HepG2 (cell line): ENCODE data around the gene LRRC25. TPM values are rescaled to one million over a fixed set of nuclear protein-coding genes. Genes with fewer than 3 reads are reported as not detected.

Experiments
- GABPA ChIP-seq, 2 experiments: IDR thresholded peaks; 2 replicates each; pipeline ENCODE4 v1.6.1; 2011 to 2016; ENCODE audit warnings: low read depth in 2 of 2, low read length in 1 of 2, missing biosample characterization in 1 of 2, missing genetic modification characterization in 1 of 2
- HCFC1 ChIP-seq: fragments of 150-350 bp; IDR thresholded peaks from 2 replicates; pipeline ENCODE4 v1.6.1; 2014; ENCODE audit warnings: low read depth, low read length
- IKZF4 ChIP-seq: sonication (generic); formaldehyde crosslinking; IDR thresholded peaks from 2 replicates; pipeline ENCODE4 v1.5.1; 2020; ENCODE audit warnings: borderline replicate concordance, mild to moderate bottlenecking, low read depth, missing genetic modification reagents; ENCODE audit errors: not compliant biosample characterization
- NRL ChIP-seq: sonication (generic); formaldehyde crosslinking; IDR thresholded peaks from 2 replicates; pipeline ENCODE4 v1.5.0; 2020; ENCODE audit warnings: missing genetic modification reagents, mild to moderate bottlenecking, moderate library complexity, borderline replicate concordance
- PCBP2 ChIP-seq: fragments of 200-400 bp; formaldehyde crosslinking; optimal IDR thresholded peaks from 2 replicates; pipeline ENCODE3; 2018; ENCODE audit warnings: low read length, low read depth; ENCODE audit not compliant: poor library complexity, severe bottlenecking
- POLR2AphosphoS2 ChIP-seq: IDR thresholded peaks from 2 replicates; pipeline ENCODE4 v1.6.1; 2011; ENCODE audit warnings: low read depth, low read length, improper control_type of control experiment
- REPIN1 ChIP-seq: sonication (generic); formaldehyde crosslinking; IDR thresholded peaks from 2 replicates; pipeline ENCODE4 v1.8.0; 2022; ENCODE audit warnings: missing genetic modification reagents, low read depth, mild to moderate bottlenecking, borderline replicate concordance
- RORA ChIP-seq: sonication (generic); formaldehyde crosslinking; IDR thresholded peaks from 2 replicates; pipeline ENCODE4 v1.5.0; 2020; ENCODE audit warnings: mild to moderate bottlenecking, missing genetic modification reagents, moderate library complexity
- ZBTB20 ChIP-seq: sonication (generic); formaldehyde crosslinking; IDR thresholded peaks from 2 replicates; pipeline ENCODE4 v1.8.1; 2023; ENCODE audit warnings: missing genetic modification reagents, low read depth, mild to moderate bottlenecking, borderline replicate concordance
- ZNF260 ChIP-seq: sonication (generic); formaldehyde crosslinking; IDR thresholded peaks from 2 replicates; pipeline ENCODE4 v1.4.0; 2020; ENCODE audit warnings: missing genetic modification reagents, low read depth, mild to moderate bottlenecking, borderline replicate concordance
- ZSCAN31 ChIP-seq: sonication (generic); formaldehyde crosslinking; IDR thresholded peaks from 2 replicates; pipeline ENCODE4 v1.5.0; 2020; ENCODE audit warnings: low read depth, mild to moderate bottlenecking, missing genetic modification reagents
- polyA plus RNA-seq, 8 experiments: library from polyadenylated mRNA; depleted of rRNA in 3 of 8; stranded (reverse) in 7 of 8; unstranded in 1 of 8; fragments of >200 nt; fragmentation: Illumina TruSeq in 4 of 8; extraction: Trizol in 4 of 8; gene quantifications; 2 replicates each; pipeline versions ENCODE4 v1.2.1 to v1.2.3, GENCODE V29; 2011 to 2016; ENCODE audit warnings: low read depth in 4 of 8, missing spikeins in 1 of 8, mixed read lengths in 1 of 8; ENCODE audit not compliant: insufficient read depth in 1 of 8
- total RNA-seq, 5 experiments: library from RNA; depleted of rRNA; stranded (reverse); fragments of >200 nt; fragmentation: Illumina TruSeq; extraction: Trizol; gene quantifications; 2 replicates each; pipeline ENCODE4 v1.2.3, GENCODE V29; 2016; ENCODE audit warnings: low read depth in 1 of 5
- TF ChIP-seq, protein P1 (sequence below): sonication (generic); formaldehyde crosslinking; IDR thresholded peaks from 2 replicates; pipeline ENCODE4 v1.4.0; 2020; ENCODE audit warnings: missing genetic modification reagents, borderline replicate concordance
- TF ChIP-seq, protein P2 (sequence below): IDR thresholded peaks from 2 replicates; pipeline ENCODE4 v1.6.1; 2018; ENCODE audit warnings: missing genetic modification reagents, mild to moderate bottlenecking, missing compliant biosample characterization
- TF ChIP-seq, protein P3 (sequence below): sonication (generic); formaldehyde crosslinking; IDR thresholded peaks from 2 replicates; pipeline ENCODE4 v1.4.0; 2020; ENCODE audit warnings: mild to moderate bottlenecking, missing genetic modification reagents
- TF ChIP-seq, protein P4 (sequence below): sonication (generic); formaldehyde crosslinking; IDR thresholded peaks from 2 replicates; pipeline ENCODE4 v1.4.0; 2020; ENCODE audit warnings: missing genetic modification reagents, borderline replicate concordance
- TF ChIP-seq, protein P5 (sequence below): sonication (generic); formaldehyde crosslinking; IDR thresholded peaks from 2 replicates; pipeline ENCODE4 v1.5.0; 2020; ENCODE audit warnings: missing genetic modification reagents

The LRRC25 gene
- total and polyA plus RNA-seq, 2 of the 13 experiments (the other 11 are each of a cell fraction or from before 2014, with no cell fraction given) = 0.13 to 0.53 TPM

DNA sequence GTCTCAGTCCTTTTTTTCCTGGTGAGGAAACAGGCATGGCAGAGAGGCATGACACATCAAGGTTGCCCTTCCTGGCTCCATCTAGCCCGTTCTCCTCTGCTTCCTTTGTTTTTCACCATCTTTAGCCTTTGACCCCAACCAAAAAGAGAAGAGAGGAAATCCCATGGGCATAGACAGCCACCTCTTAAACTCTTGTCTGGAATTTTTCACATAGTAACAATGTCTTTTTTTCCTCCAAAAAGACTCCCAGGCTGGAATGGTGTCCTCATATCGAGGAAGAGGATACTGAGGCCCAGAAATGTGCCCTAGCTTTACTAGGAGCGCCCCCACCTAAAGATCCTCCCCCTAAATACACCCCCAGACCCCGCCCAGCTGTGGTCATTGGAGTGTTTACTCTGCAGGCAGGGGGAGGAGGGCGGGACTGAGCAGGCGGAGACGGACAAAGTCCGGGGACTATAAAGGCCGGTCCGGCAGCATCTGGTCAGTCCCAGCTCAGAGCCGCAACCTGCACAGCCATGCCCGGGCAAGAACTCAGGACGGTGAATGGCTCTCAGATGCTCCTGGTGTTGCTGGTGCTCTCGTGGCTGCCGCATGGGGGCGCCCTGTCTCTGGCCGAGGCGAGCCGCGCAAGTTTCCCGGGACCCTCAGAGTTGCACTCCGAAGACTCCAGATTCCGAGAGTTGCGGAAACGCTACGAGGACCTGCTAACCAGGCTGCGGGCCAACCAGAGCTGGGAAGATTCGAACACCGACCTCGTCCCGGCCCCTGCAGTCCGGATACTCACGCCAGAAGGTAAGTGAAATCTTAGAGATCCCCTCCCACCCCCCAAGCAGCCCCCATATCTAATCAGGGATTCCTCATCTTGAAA, 11.5 kb downstream of the LRRC25 start, which contains the start of gene GDF15 (continued):
- TF ChIP-seq, protein P1, sequence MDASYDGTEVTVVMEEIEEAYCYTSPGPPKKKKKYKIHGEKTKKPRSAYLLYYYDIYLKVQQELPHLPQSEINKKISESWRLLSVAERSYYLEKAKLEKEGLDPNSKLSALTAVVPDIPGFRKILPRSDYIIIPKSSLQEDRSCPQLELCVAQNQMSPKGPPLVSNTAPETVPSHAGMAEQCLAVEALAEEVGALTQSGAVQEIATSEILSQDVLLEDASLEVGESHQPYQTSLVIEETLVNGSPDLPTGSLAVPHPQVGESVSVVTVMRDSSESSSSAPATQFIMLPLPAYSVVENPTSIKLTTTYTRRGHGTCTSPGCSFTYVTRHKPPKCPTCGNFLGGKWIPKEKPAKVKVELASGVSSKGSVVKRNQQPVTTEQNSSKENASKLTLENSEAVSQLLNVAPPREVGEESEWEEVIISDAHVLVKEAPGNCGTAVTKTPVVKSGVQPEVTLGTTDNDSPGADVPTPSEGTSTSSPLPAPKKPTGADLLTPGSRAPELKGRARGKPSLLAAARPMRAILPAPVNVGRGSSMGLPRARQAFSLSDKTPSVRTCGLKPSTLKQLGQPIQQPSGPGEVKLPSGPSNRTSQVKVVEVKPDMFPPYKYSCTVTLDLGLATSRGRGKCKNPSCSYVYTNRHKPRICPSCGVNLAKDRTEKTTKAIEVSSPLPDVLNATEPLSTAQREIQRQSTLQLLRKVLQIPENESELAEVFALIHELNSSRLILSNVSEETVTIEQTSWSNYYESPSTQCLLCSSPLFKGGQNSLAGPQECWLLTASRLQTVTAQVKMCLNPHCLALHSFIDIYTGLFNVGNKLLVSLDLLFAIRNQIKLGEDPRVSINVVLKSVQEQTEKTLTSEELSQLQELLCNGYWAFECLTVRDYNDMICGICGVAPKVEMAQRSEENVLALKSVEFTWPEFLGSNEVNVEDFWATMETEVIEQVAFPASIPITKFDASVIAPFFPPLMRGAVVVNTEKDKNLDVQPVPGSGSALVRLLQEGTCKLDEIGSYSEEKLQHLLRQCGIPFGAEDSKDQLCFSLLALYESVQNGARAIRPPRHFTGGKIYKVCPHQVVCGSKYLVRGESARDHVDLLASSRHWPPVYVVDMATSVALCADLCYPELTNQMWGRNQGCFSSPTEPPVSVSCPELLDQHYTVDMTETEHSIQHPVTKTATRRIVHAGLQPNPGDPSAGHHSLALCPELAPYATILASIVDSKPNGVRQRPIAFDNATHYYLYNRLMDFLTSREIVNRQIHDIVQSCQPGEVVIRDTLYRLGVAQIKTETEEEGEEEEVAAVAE (CRISPR knock-in tag) = no peak; the same call in 1 of the 2 replicates
- TF ChIP-seq HCFC1 (peak; percentile 20; the same call in 1 of the 2 replicates), ZBTB20 (CRISPR knock-in tag) (peak; percentile 77; the same call in 1 of the 2 replicates), RORA (no peak), ZNF260 (CRISPR knock-in tag) (no peak), POLR2AphosphoS2 (peak; percentile 94), PCBP2 (no peak), ZSCAN31 (CRISPR knock-in tag) (0 out of 2 replicates have a peak, but pooled peaks have one; percentile 30), REPIN1 (CRISPR knock-in tag) (peak; percentile 96), IKZF4 (CRISPR knock-in tag) (no peak), NRL (peak; percentile 52; the same call in 1 of the 2 replicates), GABPA (IDR thresholded peaks at IDR 0.05; ENCODE audit: low read depth, low read length) (no peak), GABPA (CRISPR knock-in tag; IDR thresholded peaks at IDR 0.05; ENCODE audit: low read depth) (peak; percentile 52; the same call in 1 of the 2 replicates)
- TF ChIP-seq, protein P2, sequence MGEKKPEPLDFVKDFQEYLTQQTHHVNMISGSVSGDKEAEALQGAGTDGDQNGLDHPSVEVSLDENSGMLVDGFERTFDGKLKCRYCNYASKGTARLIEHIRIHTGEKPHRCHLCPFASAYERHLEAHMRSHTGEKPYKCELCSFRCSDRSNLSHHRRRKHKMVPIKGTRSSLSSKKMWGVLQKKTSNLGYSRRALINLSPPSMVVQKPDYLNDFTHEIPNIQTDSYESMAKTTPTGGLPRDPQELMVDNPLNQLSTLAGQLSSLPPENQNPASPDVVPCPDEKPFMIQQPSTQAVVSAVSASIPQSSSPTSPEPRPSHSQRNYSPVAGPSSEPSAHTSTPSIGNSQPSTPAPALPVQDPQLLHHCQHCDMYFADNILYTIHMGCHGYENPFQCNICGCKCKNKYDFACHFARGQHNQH = peak; percentile 88
- TF ChIP-seq, protein P3, sequence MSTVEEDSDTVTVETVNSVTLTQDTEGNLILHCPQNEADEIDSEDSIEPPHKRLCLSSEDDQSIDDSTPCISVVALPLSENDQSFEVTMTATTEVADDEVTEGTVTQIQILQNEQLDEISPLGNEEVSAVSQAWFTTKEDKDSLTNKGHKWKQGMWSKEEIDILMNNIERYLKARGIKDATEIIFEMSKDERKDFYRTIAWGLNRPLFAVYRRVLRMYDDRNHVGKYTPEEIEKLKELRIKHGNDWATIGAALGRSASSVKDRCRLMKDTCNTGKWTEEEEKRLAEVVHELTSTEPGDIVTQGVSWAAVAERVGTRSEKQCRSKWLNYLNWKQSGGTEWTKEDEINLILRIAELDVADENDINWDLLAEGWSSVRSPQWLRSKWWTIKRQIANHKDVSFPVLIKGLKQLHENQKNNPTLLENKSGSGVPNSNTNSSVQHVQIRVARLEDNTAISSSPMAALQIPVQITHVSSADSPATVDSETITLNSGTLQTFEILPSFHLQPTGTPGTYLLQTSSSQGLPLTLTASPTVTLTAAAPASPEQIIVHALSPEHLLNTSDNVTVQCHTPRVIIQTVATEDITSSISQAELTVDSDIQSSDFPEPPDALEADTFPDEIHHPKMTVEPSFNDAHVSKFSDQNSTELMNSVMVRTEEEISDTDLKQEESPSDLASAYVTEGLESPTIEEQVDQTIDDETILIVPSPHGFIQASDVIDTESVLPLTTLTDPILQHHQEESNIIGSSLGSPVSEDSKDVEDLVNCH (CRISPR knock-in tag) = peak; percentile 93; the same call in 1 of the 2 replicates
- TF ChIP-seq, protein P4, sequence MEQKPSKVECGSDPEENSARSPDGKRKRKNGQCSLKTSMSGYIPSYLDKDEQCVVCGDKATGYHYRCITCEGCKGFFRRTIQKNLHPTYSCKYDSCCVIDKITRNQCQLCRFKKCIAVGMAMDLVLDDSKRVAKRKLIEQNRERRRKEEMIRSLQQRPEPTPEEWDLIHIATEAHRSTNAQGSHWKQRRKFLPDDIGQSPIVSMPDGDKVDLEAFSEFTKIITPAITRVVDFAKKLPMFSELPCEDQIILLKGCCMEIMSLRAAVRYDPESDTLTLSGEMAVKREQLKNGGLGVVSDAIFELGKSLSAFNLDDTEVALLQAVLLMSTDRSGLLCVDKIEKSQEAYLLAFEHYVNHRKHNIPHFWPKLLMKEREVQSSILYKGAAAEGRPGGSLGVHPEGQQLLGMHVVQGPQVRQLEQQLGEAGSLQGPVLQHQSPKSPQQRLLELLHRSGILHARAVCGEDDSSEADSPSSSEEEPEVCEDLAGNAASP (CRISPR knock-in tag) = peak; percentile 83
- TF ChIP-seq, protein P5, sequence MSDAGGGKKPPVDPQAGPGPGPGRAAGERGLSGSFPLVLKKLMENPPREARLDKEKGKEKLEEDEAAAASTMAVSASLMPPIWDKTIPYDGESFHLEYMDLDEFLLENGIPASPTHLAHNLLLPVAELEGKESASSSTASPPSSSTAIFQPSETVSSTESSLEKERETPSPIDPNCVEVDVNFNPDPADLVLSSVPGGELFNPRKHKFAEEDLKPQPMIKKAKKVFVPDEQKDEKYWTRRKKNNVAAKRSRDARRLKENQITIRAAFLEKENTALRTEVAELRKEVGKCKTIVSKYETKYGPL (CRISPR knock-in tag) = peak; percentile 93
